Testis (tissue), 3 donors: ENCODE results near the gene ATP6V1E1. TPM values are rescaled to one million over a fixed set of nuclear protein-coding genes. Genes with fewer than 3 reads are reported as not detected.

Source experiments
- DNase-seq: peaks from one replicate; pipeline ENCODE4 v3.0.0-alpha.2; 2019
- H3K27ac ChIP-seq, 2 donors: fragments of 200-600 bp; sonication (generic); one replicate each; pipeline ENCODE4 v1.5.1; 2019
- H3K27me3 ChIP-seq: fragments of 200-600 bp; sonication (generic); one replicate; pipeline ENCODE4 v1.5.1; 2019
- H3K36me3 ChIP-seq: fragments of 200-600 bp; sonication (generic); one replicate; pipeline ENCODE4 v1.5.1; 2017; ENCODE audit warnings: low read depth; ENCODE audit errors: missing control alignments
- H3K4me1 ChIP-seq: fragments of 200-600 bp; sonication (generic); one replicate; pipeline ENCODE4 v1.5.1; 2019
- H3K4me3 ChIP-seq, 2 donors: fragments of 200-600 bp; sonication (generic); one replicate each; pipeline ENCODE4 v1.5.1; 2017 to 2019
- H3K9me3 ChIP-seq: fragments of 200-600 bp; sonication (generic); one replicate; pipeline ENCODE4 v1.5.1; 2017
- POLR2A ChIP-seq: fragments of 450-650 bp; IDR thresholded peaks from one replicate; pipeline ENCODE4 v1.6.1; 2017; ENCODE audit warnings: antibody characterized with exemption, mild to moderate bottlenecking, moderate library complexity
- WGBS, 2 donors: methylation state at CpG; one replicate each; pipeline ENCODE4 v1.1.5; 2018; 5-methylcytosine and 5-hydroxymethylcytosine counted together
- intact Hi-C: fragments of 100-400 bp; cut with DNase I; formaldehyde crosslinking; loops from one replicate; pipeline ENCODE4 v1.15.1; 2023; ENCODE audit warnings: low total_unique reads
- polyA plus RNA-seq: library from polyadenylated mRNA; stranded (reverse); fragments of 350-450 nt; fragmentation: Illumina TruSeq; extraction: RNeasy Lipid Tissue Mini Kit (QIAGEN cat#74804); gene quantifications from one replicate; pipeline ENCODE4 v1.2.3, GENCODE V29; 2014; ENCODE audit warnings: low read depth, low replicate concordance; ENCODE audit not compliant: insufficient read depth
- total RNA-seq, 2 donors: library from RNA; depleted of rRNA; stranded (reverse); fragments of >200 nt; gene quantifications; one replicate each; pipeline ENCODE4 v1.2.3, GENCODE V29; 2016
- TF ChIP-seq, protein P1 (sequence below), 3 experiments: fragments of 450-650 bp in 2 of 3; fragments of 200-600 bp in 1 of 3; sonication (generic) in 1 of 3; IDR thresholded peaks; one replicate each; pipeline ENCODE4 v1.5.1; 2016 to 2019; ENCODE audit warnings: antibody characterized with exemption in 3 of 3, mild to moderate bottlenecking in 2 of 3, moderate library complexity in 1 of 3

The ATP6V1E1 gene
- total and polyA plus RNA-seq, 3 donors from 2014 or later: 130 to 160 (median 146) TPM

GRCh38 chr22:17665854-17666253 is 37.3 kb upstream of the ATP6V1E1 start:
- Histone ChIP-seq H3K9me3 (no peaks in the 10 kb centered on the region), H3K27me3 (no peaks in the 10 kb centered on the region), H3K36me3 (no peaks in the 10 kb centered on the region), H3K4me3 (no peak overlapping the region), H3K27ac (no peak overlapping the region), H3K4me1 (no peaks in the 10 kb centered on the region)
- no peak for DNase-seq
- WGBS, 2 donors: 74 to 77% methylated on average over 3 of the region's 3 CpGs
- TF ChIP-seq, protein P1, sequence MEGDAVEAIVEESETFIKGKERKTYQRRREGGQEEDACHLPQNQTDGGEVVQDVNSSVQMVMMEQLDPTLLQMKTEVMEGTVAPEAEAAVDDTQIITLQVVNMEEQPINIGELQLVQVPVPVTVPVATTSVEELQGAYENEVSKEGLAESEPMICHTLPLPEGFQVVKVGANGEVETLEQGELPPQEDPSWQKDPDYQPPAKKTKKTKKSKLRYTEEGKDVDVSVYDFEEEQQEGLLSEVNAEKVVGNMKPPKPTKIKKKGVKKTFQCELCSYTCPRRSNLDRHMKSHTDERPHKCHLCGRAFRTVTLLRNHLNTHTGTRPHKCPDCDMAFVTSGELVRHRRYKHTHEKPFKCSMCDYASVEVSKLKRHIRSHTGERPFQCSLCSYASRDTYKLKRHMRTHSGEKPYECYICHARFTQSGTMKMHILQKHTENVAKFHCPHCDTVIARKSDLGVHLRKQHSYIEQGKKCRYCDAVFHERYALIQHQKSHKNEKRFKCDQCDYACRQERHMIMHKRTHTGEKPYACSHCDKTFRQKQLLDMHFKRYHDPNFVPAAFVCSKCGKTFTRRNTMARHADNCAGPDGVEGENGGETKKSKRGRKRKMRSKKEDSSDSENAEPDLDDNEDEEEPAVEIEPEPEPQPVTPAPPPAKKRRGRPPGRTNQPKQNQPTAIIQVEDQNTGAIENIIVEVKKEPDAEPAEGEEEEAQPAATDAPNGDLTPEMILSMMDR (IDR thresholded peaks at IDR 0.05): no peak
- TF ChIP-seq POLR2A: no peak
- intact Hi-C loops: no loop called here

GRCh38 chr22:17665248-17665647 is 36.7 kb upstream of the ATP6V1E1 start:
- no peaks in the 10 kb centered on the region for H3K36me3 ChIP-seq
- TF ChIP-seq, protein P1 (IDR thresholded peaks at IDR 0.05): no peak
- TF ChIP-seq POLR2A: no peak
- no peak overlapping the region for H3K4me3 ChIP-seq
- H3K4me1 ChIP-seq: no peaks in the 10 kb centered on the region
- H3K9me3 ChIP-seq: no peaks in the 10 kb centered on the region
- intact Hi-C loops: no loop called here
- no peaks in the 10 kb centered on the region for H3K27me3 ChIP-seq
- H3K27ac ChIP-seq: no peak overlapping the region
- 90 to 92% methylated on average over 3 of the region's 3 CpGs for WGBS, 2 donors
- no peak for DNase-seq

GRCh38 chr22:17664414-17665055 is 36.0 kb upstream of the ATP6V1E1 start:
- H3K27ac ChIP-seq: no peak overlapping the region
- intact Hi-C loops: no loop called here
- 98 to 100% methylated on average over 4 to 6 of the region's 6 CpGs for WGBS, 2 donors
- H3K9me3 ChIP-seq: no peaks in the 10 kb centered on the region
- no peak overlapping the region for H3K4me3 ChIP-seq
- no peaks in the 10 kb centered on the region for H3K27me3 ChIP-seq
- no peaks in the 10 kb centered on the region for H3K36me3 ChIP-seq
- H3K4me1 ChIP-seq: no peaks in the 10 kb centered on the region
- DNase-seq: no peak
- TF ChIP-seq, protein P1 (IDR thresholded peaks at IDR 0.05): no peak
- TF ChIP-seq POLR2A: no peak

DNA sequence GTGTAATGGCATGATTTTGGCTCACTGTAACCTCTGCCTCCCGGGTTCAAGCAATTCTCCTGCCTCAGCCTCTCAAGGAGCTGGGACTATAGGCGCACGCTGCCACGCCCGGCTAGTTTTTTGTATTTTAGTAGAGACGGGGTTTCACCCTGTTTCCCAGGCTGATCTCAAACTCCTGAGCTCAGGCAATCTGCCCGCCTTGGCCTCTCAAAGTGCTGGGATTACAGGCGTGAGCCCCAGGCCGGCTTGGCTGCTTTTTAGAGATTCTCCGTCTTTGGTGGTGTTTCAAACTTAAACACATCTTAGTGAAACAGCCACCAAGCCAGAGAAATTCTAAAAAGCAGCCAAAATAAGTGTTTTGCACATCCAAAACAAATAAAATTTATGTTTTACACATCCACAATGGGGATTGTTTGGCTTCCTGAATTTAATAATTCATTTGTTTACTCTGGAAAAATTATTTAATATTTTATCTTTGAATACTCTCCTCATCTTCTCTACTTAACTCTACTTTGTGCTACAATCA is 28.4 kb upstream of the ATP6V1E1 start:
- Histone ChIP-seq H3K27ac (no peak overlapping the region), H3K4me1 (no peaks in the 10 kb centered on the region), H3K4me3 (no peak overlapping the region), H3K9me3 (no peaks in the 10 kb centered on the region), H3K36me3 (no peaks in the 10 kb centered on the region), H3K27me3 (no peaks in the 10 kb centered on the region)
- intact Hi-C loops: no loop called here
- no peak for DNase-seq
- TF ChIP-seq POLR2A: no peak
- TF ChIP-seq, protein P1 (IDR thresholded peaks at IDR 0.05): no peak
- 92 to 94% methylated on average over 10 of the region's 10 CpGs for WGBS, 2 donors

GRCh38 chr22:17655289-17655688 is 26.7 kb upstream of the ATP6V1E1 start:
- WGBS, 2 donors: 84 to 90% methylated on average over 3 of the region's 3 CpGs
- no peak overlapping the region for H3K27ac ChIP-seq
- DNase-seq: no peak
- H3K9me3 ChIP-seq: no peaks in the 10 kb centered on the region
- TF ChIP-seq, protein P1 (IDR thresholded peaks at IDR 0.05): no peak
- no peak for TF ChIP-seq POLR2A
- no peaks in the 10 kb centered on the region for H3K4me1 ChIP-seq
- no peaks in the 10 kb centered on the region for H3K27me3 ChIP-seq
- no peak overlapping the region for H3K4me3 ChIP-seq
- no peaks in the 10 kb centered on the region for H3K36me3 ChIP-seq
- intact Hi-C loops: no loop called here
